ENCODE measurements around the gene CBX8. TPM values are rescaled to one million over a fixed set of nuclear protein-coding genes. Genes with fewer than 3 reads are reported as not detected.

The CBX8 gene
- total and polyA plus RNA-seq, 2 of the 13 experiments (the other 11 are each of a cell fraction or from before 2014, with no cell fraction given): 0.34 to 12.6 TPM

DNA sequence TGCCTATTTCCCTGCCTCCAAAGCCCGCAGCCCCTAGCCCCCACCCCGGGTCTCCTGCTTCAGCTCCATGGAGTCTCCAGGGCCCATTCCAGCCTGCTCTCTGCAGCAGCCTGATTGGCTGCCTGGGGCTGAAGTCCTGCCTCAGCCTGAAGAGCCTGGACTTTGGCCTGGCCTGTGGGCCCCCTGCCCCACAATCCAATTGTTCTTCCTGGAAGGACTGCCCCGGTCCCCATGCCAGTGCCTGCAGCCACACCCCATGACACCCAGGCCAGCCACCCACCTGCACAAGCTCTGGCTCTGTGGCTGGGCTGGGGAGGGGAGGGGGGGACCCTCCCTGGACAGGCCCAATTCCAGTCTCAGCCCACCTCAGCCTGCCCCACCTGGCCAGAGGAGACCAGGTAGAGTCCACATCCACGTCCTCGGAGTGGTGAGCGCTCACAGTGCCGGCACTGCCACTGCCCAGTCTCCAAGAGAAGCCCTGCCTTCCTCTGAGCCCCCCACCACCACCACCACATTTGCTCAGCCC is 53.9 kb downstream of the CBX8 start (continued):
- TF ChIP-seq, protein P1, sequence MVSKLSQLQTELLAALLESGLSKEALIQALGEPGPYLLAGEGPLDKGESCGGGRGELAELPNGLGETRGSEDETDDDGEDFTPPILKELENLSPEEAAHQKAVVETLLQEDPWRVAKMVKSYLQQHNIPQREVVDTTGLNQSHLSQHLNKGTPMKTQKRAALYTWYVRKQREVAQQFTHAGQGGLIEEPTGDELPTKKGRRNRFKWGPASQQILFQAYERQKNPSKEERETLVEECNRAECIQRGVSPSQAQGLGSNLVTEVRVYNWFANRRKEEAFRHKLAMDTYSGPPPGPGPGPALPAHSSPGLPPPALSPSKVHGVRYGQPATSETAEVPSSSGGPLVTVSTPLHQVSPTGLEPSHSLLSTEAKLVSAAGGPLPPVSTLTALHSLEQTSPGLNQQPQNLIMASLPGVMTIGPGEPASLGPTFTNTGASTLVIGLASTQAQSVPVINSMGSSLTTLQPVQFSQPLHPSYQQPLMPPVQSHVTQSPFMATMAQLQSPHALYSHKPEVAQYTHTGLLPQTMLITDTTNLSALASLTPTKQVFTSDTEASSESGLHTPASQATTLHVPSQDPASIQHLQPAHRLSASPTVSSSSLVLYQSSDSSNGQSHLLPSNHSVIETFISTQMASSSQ (IDR thresholded peaks at IDR 0.05; ENCODE audit: low read depth): no peak
- TF ChIP-seq, protein P1 (CRISPR knock-in tag; IDR thresholded peaks at IDR 0.05; ENCODE audit: borderline replicate concordance): peak; percentile 49; the same call in 1 of the 2 replicates
- TF ChIP-seq ZFP62 (CRISPR knock-in tag; IDR thresholded peaks at IDR 0.05) (no peak), TAF1 (CRISPR knock-in tag; IDR thresholded peaks at IDR 0.05) (peak; percentile 50), SNRNP70 (IDR thresholded peaks at IDR 0.05; ENCODE audit: low read depth, low read length) (no peak), SRSF1 (optimal IDR thresholded peaks at IDR 0.05; ENCODE audit: low read depth, low read length) (peak; percentile 71), MED8 (CRISPR knock-in tag; IDR thresholded peaks at IDR 0.05; ENCODE audit: insufficient replicate concordance) (peak; percentile 65), CBX5 (CRISPR knock-in tag; IDR thresholded peaks at IDR 0.05; ENCODE audit: borderline replicate concordance) (peak; percentile 44; the same call in 1 of the 2 replicates), U2AF2 (IDR thresholded peaks at IDR 0.05; ENCODE audit: low read depth, low read length) (no peak), ZNF556 (CRISPR knock-in tag; IDR thresholded peaks at IDR 0.05; ENCODE audit: borderline replicate concordance) (no peak), ZNF263 (CRISPR knock-in tag; IDR thresholded peaks at IDR 0.05) (no peak), ZFP36 (IDR thresholded peaks at IDR 0.05; ENCODE audit: borderline replicate concordance, low read depth, low read length, partially characterized antibody) (no peak), ZNF225 (CRISPR knock-in tag; IDR thresholded peaks at IDR 0.05) (peak; percentile 76; the same call in 1 of the 2 replicates), U2AF1 (optimal IDR thresholded peaks at IDR 0.05; ENCODE audit: low read depth, low read length) (peak; percentile 6), ZNF563 (CRISPR knock-in tag; IDR thresholded peaks at IDR 0.05) (peak; percentile 52), RFXAP (CRISPR knock-in tag; IDR thresholded peaks at IDR 0.05; ENCODE audit: borderline replicate concordance) (peak; percentile 83)
- TF ChIP-seq, protein P2, sequence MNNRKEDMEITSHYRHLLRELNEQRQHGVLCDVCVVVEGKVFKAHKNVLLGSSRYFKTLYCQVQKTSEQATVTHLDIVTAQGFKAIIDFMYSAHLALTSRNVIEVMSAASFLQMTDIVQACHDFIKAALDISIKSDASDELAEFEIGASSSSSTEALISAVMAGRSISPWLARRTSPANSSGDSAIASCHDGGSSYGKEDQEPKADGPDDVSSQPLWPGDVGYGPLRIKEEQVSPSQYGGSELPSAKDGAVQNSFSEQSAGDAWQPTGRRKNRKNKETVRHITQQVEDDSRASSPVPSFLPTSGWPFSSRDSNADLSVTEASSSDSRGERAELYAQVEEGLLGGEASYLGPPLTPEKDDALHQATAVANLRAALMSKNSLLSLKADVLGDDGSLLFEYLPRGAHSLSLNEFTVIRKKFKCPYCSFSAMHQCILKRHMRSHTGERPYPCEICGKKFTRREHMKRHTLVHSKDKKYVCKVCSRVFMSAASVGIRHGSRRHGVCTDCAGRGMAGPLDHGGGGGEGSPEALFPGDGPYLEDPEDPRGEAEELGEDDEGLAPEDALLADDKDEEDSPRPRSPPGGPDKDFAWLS (CRISPR knock-in tag; IDR thresholded peaks at IDR 0.05; ENCODE audit: borderline replicate concordance): no peak
- TF ChIP-seq, protein P3, sequence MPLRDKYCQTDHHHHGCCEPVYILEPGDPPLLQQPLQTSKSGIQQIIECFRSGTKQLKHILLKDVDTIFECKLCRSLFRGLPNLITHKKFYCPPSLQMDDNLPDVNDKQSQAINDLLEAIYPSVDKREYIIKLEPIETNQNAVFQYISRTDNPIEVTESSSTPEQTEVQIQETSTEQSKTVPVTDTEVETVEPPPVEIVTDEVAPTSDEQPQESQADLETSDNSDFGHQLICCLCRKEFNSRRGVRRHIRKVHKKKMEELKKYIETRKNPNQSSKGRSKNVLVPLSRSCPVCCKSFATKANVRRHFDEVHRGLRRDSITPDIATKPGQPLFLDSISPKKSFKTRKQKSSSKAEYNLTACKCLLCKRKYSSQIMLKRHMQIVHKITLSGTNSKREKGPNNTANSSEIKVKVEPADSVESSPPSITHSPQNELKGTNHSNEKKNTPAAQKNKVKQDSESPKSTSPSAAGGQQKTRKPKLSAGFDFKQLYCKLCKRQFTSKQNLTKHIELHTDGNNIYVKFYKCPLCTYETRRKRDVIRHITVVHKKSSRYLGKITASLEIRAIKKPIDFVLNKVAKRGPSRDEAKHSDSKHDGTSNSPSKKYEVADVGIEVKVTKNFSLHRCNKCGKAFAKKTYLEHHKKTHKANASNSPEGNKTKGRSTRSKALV (CRISPR knock-in tag; IDR thresholded peaks at IDR 0.05): no peak
- TF ChIP-seq, protein P4, sequence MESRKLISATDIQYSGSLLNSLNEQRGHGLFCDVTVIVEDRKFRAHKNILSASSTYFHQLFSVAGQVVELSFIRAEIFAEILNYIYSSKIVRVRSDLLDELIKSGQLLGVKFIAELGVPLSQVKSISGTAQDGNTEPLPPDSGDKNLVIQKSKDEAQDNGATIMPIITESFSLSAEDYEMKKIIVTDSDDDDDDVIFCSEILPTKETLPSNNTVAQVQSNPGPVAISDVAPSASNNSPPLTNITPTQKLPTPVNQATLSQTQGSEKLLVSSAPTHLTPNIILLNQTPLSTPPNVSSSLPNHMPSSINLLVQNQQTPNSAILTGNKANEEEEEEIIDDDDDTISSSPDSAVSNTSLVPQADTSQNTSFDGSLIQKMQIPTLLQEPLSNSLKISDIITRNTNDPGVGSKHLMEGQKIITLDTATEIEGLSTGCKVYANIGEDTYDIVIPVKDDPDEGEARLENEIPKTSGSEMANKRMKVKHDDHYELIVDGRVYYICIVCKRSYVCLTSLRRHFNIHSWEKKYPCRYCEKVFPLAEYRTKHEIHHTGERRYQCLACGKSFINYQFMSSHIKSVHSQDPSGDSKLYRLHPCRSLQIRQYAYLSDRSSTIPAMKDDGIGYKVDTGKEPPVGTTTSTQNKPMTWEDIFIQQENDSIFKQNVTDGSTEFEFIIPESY (CRISPR knock-in tag; IDR thresholded peaks at IDR 0.05): peak; percentile 32; the same call in 1 of the 2 replicates

Measured in HepG2 (cell line).